Thyroid gland (tissue), 4 donors: ENCODE results near the gene BFSP1.

ENCODE experiments used
- POLR2A ChIP-seq, 2 donors: fragments of 450-650 bp; IDR thresholded peaks; one replicate each; pipeline ENCODE4 v1.6.1; 2017; ENCODE audit warnings: antibody characterized with exemption in 2 of 2, mild to moderate bottlenecking in 2 of 2, moderate library complexity in 1 of 2
- TF ChIP-seq, protein P1 (sequence below), 6 experiments: fragments of 200-600 bp in 3 of 6; fragments of 450-650 bp in 3 of 6; sonication (generic) in 3 of 6; IDR thresholded peaks; one replicate each; pipeline ENCODE4 v1.5.1; 2016 to 2019; ENCODE audit warnings: antibody characterized with exemption in 6 of 6, mild to moderate bottlenecking in 2 of 6, inconsistent platforms in 1 of 6, moderate library complexity in 1 of 6

- TF ChIP-seq POLR2A (IDR thresholded peaks at IDR 0.05) = no peak
- TF ChIP-seq, protein P1, sequence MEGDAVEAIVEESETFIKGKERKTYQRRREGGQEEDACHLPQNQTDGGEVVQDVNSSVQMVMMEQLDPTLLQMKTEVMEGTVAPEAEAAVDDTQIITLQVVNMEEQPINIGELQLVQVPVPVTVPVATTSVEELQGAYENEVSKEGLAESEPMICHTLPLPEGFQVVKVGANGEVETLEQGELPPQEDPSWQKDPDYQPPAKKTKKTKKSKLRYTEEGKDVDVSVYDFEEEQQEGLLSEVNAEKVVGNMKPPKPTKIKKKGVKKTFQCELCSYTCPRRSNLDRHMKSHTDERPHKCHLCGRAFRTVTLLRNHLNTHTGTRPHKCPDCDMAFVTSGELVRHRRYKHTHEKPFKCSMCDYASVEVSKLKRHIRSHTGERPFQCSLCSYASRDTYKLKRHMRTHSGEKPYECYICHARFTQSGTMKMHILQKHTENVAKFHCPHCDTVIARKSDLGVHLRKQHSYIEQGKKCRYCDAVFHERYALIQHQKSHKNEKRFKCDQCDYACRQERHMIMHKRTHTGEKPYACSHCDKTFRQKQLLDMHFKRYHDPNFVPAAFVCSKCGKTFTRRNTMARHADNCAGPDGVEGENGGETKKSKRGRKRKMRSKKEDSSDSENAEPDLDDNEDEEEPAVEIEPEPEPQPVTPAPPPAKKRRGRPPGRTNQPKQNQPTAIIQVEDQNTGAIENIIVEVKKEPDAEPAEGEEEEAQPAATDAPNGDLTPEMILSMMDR (IDR thresholded peaks at IDR 0.05) = no peak
Measured at GRCh38 chr20:17524560-17524959, 6.6 kb downstream of the BFSP1 start.
